ENCODE data around the gene ANKIB1.
A peak's percentile ranks its signal among the peaks of the same experiment; 100 is the strongest.
"Not testable (repeated sequence)": the region's sequence is repeated elsewhere in the genome, so short reads cannot be mapped to it uniquely, and the experiment has no call there.

ANKIB1 gene

DNA sequence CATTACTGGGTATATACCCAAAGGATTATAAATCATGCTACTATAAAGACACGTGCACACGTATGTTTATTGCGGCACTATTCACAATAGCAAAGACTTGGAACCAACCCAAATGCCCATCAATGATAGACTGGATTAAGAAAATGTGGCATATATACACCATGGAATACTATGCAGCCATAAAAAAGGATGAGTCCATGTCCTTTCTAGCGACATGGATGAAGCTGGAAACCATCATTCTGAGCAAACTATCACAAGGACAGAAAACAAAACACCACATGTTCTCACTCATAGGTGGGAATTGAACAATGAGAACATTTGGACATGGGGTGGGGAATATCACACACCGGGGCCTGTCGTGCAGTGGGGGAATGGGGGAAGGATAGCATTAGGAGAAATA is 164.4 kb downstream of the ANKIB1 start:
- DNase-seq, result not testable (repeated sequence)

DNA sequence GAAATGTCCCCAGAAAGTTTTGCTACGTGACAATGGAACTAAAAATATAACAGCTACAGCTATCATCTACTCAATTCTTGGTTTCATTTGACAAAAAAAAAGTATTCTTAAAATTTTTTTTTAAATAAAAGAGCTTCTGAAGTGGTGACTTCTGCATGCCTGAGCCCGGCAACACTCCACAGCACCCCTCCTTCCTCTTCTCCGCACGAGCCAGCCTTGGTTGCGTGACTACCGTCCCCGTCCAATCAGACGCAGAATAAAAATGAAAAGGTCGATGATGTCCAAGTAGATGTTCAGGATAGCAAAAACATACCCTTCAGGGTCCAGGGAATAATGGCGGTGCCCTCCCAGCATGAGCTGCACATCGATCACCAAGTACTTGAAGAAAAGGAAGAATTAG is 167.0 kb downstream of the ANKIB1 start:
- no peak for DNase-seq

DNA sequence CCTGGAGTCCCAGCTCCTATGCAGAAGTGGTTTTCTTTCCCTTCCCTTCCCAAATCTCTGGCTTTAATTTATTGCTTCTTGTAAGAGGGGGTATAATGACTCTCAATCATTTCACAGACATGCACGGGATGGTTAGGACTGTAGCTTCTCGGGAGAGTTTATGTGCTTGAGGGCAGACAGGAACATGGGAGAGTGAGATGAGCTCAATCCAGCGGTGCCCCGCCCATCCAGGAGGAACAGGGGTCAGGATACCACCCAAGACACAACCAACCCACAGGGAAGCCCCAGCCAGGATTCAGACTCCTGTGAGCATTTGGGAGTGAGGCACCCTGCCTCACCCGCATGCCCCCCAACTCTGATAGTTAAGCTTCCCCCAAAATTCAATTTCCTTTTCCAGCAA is 167.8 kb downstream of the ANKIB1 start:
- DNase-seq, result no peak

DNA sequence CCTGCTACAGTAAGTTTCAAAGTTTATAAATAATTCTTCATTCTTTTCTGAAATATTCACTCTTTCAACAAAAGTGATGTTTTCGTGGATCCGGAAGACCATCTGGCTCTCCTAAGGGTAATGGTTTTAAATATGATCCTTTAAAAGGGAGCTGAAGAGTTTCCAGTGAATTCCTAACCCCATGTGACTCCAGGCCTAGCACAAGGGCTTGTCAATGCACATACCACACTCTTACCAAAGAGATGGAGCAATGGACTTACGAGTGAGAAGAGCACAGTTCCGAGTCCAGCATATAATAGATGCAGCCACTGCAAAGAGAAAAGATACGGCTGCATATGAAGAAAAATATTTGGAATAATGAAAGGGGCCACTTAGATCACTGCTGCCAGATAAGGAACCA is 169.5 kb downstream of the ANKIB1 start:
- DNase-seq, result no peak

DNA sequence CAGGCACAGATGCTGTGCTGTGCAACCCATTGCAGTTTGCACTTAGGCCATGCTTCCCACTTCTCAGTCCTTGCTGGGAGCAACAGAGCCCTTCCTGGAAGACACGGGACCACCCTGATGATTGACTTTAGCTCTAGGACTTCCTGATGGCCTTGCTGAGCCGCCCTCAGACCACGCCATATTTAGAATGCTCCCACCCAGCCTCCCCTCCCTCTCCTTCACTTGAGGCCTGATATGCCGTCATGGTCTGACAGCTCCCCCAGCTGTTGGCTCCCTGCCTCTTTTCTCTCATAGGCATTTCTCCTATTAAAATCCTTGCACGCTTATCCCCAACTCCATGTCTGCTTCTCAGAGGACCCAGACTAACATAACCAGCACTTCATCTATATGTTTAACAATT is 172.1 kb downstream of the ANKIB1 start:
- no peak for DNase-seq

DNA sequence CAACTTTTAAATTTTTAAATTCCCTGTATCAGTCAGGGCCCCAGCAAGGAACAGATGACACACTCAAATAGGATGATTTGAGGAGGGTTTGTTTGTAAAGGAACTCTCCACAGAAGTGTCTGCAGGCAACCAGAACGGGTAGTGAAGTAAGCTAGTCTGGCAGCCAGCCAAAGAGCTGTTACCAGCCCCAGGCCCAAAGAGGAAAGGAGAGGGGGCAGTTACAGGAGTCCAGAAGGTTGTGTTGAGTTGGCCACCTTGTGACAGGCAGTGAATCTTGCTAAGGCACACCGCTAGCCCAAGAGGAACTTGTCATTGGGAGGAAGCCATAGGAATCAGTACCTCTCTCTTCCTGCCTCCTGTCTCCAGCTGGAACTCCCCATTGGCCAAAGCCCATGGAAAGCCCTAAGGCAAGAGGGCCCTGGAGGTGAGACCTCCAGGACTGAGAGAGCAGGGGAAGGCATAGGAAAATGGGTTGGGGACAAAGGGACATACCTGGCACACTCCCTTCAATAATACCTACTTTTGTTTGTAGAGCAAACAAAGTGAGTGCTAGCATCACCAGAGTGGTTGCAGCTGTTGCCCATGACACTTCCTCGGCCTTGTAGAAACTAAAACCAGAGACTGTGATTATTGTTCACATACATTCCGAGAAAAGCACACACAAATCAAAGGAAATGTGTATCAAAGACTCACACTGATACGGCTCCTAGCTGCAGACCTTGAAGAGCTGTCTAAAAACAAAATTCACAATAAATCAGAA is 176.1 kb downstream of the ANKIB1 start:
- peak; percentile 85 for DNase-seq

DNA sequence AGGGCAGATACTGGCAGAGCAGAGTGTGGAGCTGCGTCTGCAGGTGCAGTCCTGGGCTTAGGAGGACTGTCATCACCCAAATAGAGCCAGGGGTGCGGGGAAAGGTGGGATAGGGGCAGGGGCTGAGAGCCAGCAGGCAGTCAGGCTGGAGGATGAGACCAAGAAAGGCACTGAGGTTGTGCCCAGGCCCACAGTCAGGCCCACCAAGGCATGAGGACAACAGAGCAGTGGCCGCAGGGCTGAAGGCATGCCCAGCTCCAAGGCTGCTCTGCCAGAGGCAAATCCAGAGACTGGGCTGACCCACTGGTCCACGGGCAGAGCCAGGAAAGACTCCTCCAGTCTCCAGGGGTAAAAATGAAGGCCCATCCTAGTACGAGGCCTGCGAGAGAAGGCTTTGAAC is 177.2 kb downstream of the ANKIB1 start:
- no peak for DNase-seq

DNA sequence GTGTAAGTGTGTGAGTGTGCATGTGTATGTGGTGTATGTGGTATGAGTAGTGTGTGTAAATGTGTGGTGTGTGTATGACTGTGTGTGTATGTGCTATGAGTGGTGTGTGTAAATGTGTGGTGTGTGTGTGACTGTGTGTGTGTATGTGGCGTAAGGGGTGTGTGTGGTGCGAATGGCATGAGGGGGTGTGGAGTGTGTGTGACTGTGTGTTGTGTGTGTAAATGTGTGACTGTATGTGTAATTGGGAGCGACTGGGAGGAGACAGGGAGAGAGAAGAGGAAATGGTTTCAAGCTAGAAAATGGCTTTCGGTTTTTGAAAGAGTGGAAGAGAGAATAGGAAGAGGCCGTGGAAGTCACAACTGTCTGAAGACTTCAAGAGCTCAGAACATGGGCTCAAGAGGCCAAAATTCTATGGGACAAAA is 177.9 kb downstream of the ANKIB1 start:
- no peak for DNase-seq

DNA sequence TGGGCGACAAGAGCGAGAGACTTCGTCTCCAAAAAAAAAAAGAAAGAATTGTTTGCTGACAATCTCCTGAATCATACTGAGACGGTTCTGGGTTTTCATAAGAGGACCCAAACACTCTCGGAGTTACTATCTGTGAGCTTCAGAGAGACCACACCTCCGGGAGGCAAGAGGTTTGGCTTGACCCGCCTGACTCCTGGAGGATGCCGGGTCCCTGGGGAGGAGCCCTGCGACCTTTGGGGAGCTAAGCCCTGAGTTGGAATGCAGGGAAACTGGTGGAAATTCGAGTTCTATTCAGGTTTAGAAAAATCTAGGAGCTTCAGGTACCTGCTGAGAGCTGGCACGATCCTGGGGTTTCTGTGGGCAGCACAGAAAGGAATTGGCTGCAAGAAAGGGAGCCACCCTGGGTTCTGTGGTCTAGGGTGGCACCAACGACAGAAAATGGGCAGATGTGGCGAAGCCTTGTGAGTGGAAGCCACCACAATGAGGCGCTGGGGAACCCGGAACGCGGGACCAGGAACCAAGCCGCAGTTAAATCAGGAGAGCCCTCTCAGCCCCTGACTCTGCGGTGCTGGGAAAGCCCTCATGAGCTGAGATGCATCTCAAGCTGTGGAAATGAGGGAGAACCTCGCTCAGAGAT is 179.7 kb downstream of the ANKIB1 start:
- DNase-seq, result no peak

DNA sequence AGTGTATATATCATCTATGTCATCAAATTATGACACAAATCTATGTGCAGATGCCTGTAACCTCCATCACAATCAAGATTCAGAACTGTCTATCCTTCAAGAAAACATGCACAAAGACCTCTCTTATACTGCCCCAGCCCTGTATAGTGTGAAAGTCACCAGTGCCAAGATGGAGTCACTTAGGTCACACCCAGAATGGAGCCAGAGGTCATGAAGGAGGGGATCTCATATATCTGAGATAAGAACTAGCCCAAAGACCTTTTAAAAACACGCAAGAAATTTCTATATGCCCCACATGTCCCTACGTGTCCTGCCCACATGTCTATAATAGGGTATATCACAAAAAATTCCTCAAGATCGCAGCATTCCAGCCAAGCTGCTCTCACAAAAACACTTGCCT is 181.4 kb downstream of the ANKIB1 start:
- no peak for DNase-seq

DNA sequence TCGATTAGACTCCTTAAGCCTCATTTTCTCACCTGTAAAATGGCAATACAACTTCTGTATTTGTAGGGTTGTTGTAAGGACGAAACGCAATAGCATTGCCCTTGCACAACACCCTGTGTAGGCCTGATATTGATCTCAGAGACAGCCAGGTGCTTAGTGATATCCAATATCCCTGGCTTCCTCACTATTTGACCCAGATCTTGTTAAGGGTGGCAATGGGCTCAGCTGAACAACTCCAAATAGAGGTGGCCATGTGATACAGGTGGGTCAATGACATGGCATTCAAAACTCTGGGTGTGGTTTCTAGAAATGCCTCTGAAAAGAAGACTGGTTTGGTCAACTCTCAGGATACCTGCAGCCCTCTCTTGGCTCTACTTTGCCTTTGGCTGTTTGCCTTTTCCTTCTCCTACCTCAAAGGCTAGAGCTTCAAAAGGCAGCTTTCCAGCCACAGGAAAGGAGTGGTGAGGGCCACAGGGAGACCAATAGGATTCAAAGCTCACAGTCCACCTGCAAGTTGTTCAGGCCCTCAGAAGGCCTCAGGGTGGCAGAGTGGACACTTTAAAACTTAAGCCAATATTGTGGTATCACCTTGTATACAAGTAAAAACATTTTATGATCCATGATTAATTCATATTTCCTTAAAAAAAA is 186.6 kb downstream of the ANKIB1 start:
- DNase-seq, result no peak

DNA sequence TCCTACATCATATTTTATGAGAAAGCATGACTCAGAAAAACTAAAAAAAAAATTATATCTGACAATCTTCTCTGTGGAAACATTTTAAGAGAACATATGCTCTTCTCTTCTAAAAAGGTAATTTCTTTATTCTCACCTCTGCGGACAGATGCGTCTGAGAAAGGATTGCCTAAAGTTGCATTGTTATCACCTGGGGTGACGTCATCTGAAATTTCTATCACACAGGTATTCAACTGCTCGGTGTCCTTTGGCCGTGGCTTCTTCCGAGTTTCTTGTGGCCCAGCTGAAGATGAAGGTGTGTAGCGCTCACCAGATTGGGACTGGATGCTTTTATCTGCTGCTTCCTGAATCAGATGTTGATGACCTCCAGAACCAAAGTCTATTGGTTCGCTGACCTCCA is 187.2 kb downstream of the ANKIB1 start:
- no peak for DNase-seq

DNA sequence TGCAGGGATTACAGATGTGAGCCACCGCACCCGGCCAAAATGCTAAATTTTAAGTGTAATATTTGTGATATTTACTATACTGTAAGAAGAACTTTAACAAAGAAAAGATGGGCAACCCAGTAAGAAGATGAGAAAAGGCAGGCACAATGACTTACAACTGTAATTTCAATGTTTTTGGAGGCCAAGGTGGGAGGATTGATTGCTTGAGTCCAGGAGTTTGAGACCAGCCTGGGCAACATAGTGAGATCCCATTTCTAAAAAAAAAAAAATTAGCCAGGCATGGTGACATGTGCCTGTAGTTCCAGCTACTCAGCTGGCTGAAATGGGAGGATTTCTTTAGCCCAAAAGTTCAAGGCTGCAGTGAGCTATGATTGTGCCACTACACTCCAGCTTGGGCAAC is 189.8 kb downstream of the ANKIB1 start:
- no peak for DNase-seq

DNA sequence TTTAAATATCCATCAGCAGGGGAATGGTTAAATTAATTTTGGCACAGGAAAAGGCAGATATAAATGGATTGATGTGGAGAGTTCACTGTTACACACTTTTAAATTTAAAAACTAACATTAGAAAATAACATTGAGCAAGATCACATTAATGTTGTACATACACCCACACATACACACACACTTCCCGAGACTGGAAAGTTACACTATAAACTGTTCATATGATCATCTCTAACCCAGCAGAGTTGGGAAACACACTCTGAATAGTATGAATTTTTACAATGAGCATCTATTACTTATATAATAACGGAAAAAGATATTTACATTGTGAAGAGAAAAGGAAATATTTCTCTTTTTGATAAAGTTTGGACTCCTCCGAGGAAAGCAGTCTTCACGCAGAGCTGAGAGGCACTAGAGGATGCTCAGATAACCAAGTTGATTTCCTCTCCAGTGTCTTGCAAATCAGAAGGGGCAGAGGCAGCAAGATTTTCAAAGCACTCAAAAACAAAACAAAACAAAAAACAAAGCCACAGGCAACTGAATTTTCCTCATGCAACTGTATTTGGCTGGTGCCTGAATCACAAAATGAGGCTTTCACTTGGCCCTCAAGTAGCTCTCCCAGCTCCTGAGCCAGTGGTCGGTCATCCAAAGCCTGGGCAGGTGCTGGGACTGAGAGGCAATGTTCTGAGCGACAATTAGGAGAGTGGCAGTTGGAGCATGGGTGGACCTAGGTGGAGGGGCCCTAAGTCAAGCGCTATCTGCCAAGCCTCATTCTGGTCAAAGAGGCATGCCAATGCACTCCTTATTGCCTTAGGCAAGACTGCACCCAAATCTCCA is 191.1 kb downstream of the ANKIB1 start:
- DNase-seq, result no peak

DNA sequence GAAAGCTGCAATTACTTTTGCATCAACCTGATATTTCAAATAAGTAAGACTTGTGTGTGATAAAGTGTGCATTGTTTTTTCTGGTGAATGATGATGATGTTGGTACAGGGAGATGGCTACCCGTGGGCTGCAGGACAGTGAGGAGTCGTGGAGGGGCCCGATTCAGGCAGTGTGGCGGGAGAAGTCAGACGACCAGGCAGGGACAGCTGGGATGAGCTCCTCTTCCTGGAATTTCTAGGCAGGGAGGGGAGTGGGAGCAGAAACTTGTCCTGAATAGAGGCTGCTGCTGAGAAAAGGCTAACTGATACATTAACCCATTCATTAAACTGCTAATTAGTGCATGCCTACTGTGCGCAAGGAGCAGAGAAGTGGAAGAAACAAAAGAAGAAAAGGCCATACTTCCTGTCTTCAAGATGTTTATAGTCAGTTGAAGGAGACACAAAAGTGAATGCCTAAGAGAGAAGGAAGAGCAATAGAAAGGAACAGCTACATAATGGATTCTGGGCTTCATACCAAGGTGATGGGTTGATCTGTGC is 192.2 kb downstream of the ANKIB1 start:
- DNase-seq, result no peak

DNA sequence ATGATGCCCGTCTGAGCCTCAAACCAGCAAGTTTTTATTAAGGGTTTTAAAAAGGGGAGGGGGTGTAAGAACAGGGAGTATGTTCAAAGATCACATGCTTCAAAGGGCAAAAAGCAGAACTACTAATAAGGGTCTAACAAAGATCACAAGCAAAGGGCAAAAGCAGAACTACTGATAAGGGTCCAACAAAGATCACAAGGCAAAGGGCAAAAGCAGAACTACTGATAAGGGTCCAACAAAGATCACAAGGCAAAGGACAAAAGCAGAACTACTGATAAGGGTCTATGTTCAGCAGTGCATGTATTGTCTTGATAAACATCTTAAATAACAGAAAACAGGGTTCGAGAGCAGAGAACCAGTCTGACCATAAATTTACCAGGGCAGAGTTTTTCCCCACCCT is 196.9 kb downstream of the ANKIB1 start:
- DNase-seq, result not testable (repeated sequence)

DNA sequence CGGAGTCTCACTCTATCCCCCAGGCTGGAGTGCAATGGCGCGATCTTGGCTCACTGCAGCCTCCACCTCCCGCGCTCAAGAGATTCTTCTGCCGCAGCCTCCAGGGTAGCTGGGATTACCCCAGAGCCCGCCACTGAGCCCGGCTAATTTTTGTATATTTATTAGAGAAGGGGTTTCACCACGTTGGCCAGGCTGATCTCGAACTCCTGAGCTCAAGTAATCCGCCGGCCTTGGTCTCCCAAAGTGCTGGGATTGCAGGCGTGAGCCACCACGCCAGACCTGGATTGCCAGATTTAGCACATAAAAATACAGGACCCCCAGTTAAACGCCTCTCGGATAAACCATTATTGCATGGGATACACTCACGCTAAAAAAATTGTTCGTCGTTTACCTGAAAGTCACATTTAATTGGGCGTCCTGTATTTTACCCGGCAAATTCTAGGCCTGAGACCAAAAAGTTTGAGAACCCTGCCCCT is 201.1 kb downstream of the ANKIB1 start:
- DNase-seq, result no peak

DNA sequence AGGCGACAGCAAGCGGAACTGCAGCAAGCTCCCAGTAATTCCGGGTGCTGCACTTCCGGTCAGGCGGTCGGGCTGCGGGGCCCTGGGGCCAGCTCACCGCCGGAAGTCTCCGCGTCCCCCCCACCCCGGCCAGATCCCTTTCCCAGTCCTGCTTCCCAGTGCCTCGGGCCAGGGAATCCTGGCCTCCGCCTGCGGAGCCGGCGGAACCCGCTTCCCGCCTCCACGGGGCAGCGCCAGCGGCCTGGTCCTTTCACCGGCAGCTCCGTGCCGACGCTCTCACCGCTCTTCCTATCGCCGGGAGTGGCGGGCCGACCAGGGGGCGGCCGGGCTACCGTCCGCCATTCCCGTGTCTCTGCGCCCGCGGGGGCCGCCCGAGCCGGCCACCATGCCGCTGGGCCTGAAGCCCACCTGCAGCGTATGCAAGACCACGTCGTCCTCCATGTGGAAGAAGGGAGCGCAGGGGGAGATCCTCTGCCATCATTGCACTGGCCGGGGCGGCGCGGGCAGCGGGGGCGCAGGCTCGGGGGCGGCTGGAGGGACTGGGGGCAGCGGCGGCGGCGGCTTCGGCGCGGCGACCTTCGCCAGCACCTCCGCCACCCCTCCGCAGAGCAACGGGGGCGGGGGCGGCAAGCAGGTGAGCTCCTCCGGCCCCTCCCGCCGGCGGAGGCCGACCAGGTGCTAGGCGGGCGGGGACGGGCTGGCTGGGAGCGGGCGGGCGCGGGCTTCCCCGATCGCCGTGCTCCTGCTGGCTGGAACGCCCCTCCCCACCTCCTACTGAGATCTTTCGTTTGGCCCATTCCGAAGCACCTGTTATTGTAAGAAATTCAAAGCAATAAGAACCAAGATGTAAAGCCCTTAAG is 201.8 kb downstream of the ANKIB1 start, which contains the start of gene GATAD1:
TSS of gene GATAD1 (plus strand) at position 138 of the 860 bp plus-strand sequence. CDS start at position 386, 248 bp downstream.
- DNase-seq, result peak; percentile 88

DNA sequence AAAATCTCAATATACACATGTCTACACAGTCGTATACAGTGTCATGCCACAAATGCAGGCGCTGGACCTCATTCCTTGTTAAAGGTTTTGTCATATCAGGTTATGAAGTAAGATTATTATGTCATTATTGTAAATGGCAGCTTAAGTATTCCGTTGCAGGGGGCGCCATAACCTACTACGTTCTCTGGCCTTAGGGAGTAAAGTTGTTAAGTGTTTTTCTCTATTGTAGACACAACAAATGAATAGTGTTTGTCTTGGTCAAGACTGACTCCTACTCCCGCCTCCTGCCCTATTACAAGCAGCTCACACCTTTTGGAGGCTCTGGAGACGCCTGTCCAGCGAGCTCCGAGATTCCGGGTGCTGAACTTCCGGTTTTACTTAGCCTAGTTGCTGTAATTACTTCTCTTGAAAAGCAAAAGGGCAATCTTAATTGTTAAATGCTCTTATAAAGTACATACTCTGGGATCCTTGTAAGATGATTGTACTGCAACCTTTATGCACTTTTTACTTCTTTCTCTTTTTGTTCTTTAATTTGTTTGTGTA is 202.5 kb downstream of the ANKIB1 start:
- peak; percentile 43 for DNase-seq

Measured in DMS153 (cell line).